K562 (cell line): ENCODE measurements around the gene YOD1.

Experiments
- FOXA1 ChIP-seq: fragments of 450-650 bp; IDR thresholded peaks from 2 replicates; pipeline ENCODE4 v1.6.1; 2016; ENCODE audit warnings: mild to moderate bottlenecking, borderline replicate concordance
- GABPB1 ChIP-seq: sonication (generic); formaldehyde crosslinking; IDR thresholded peaks from 2 replicates; pipeline ENCODE4 v1.8.0; 2022; ENCODE audit warnings: mild to moderate bottlenecking, missing genetic modification reagents
- RAD51 ChIP-seq: fragments of 450-650 bp; IDR thresholded peaks from 2 replicates; pipeline ENCODE4 v1.7.1; 2016; ENCODE audit warnings: low read depth, mild to moderate bottlenecking, borderline replicate concordance
- USF1 ChIP-seq: sonication (generic); formaldehyde crosslinking; IDR thresholded peaks from 2 replicates; pipeline ENCODE4 v1.9.0; 2022; ENCODE audit warnings: mild to moderate bottlenecking, missing genetic modification reagents
- ZFP91 ChIP-seq: sonication (generic); formaldehyde crosslinking; IDR thresholded peaks from 2 replicates; pipeline ENCODE4 v1.8.0; 2022; ENCODE audit warnings: mild to moderate bottlenecking, missing genetic modification reagents

GRCh38 chr1:207081806-207082205, 30.8 kb upstream of the YOD1 start:
- TF ChIP-seq USF1, result no peak
- TF ChIP-seq GABPB1 (CRISPR knock-in tag), result no peak
- no peak for TF ChIP-seq FOXA1
- TF ChIP-seq ZFP91 (CRISPR knock-in tag), result no peak
- no peak for TF ChIP-seq RAD51
